ENCODE data around the gene SPOCD1. TPM values are rescaled to one million over a fixed set of nuclear protein-coding genes. Genes with fewer than 3 reads are reported as not detected.

The SPOCD1 gene
- 10 to 100 TPM in 1 of 3 donors, 1 to 10 TPM in 1, under 1 TPM in 1; 0.15 to 11.1 (median 1.1) TPM for total RNA-seq

- intact Hi-C loops (cut with DNase I; ENCODE audit: low total_unique reads): no loop called here
- H3K27me3 ChIP-seq: no peaks in the 10 kb centered on the region
- H3K4me1 ChIP-seq: no peaks in the 10 kb centered on the region
- DNase-seq (ENCODE audit: low spot score in 2 of 2): no peak
- TF ChIP-seq POLR2A (IDR thresholded peaks at IDR 0.05): no peak
- no peak for TF ChIP-seq POLR2AphosphoS5 (IDR thresholded peaks at IDR 0.05)
- TF ChIP-seq CTCF (IDR thresholded peaks at IDR 0.05): no peak
- H3K27ac ChIP-seq: peak within 1 kb of the TSS in 1 of 2 donors; percentile 55
- no peaks in the 10 kb centered on the region for H3K9me3 ChIP-seq
- H3K36me3 ChIP-seq: no peaks in the 10 kb centered on the region
- no peak within 1 kb of the TSS for H3K4me3 ChIP-seq
Measured at GRCh38 chr1:31815752-31816500, at the start of gene SPOCD1. SPOCD1 (minus strand) TSS chr1:31816022; CDS start chr1:31815333, 689 bp downstream.

GRCh38 chr1:31862071-31862470 is 46.2 kb upstream of the SPOCD1 start:
- TF ChIP-seq POLR2AphosphoS5 (IDR thresholded peaks at IDR 0.05) (no peak), CTCF (IDR thresholded peaks at IDR 0.05) (no peak)
- no peak for DNase-seq (ENCODE audit: low spot score in 2 of 2)
- Histone ChIP-seq H3K4me1 (no peaks in the 10 kb centered on the region), H3K27me3 (no peaks in the 10 kb centered on the region), H3K9me3 (no peaks in the 10 kb centered on the region), H3K36me3 (no peaks in the 10 kb centered on the region), H3K27ac (no peak overlapping the region), H3K4me3 (no peak overlapping the region)
- intact Hi-C loops (cut with DNase I; ENCODE audit: low total_unique reads): no loop called here

- intact Hi-C loops (cut with DNase I; ENCODE audit: low total_unique reads): no loop called here
- H3K27me3 ChIP-seq: no peaks in the 10 kb centered on the region
- DNase-seq (ENCODE audit: low spot score in 2 of 2): no peak
- no peak for TF ChIP-seq POLR2A (IDR thresholded peaks at IDR 0.05)
- H3K27ac ChIP-seq: no peak overlapping the region
- no peak overlapping the region for H3K4me3 ChIP-seq
- no peaks in the 10 kb centered on the region for H3K36me3 ChIP-seq
- H3K9me3 ChIP-seq: no peaks in the 10 kb centered on the region
- H3K4me1 ChIP-seq: no peaks in the 10 kb centered on the region
Measured at GRCh38 chr1:31861346-31861745, 45.5 kb upstream of the SPOCD1 start.

- intact Hi-C loops (cut with DNase I; ENCODE audit: low total_unique reads): no loop called here
- no peaks in the 10 kb centered on the region for H3K36me3 ChIP-seq
Measured at GRCh38 chr1:31860581-31860980, 44.8 kb upstream of the SPOCD1 start.

GRCh38 chr1:31859719-31860118 is 43.9 kb upstream of the SPOCD1 start:
- H3K27me3 ChIP-seq: no peaks in the 10 kb centered on the region
- no peak overlapping the region for H3K4me3 ChIP-seq
- H3K27ac ChIP-seq: no peak overlapping the region
- no peaks in the 10 kb centered on the region for H3K9me3 ChIP-seq
- DNase-seq (ENCODE audit: low spot score in 2 of 2): no peak
- no peak for TF ChIP-seq POLR2AphosphoS5 (IDR thresholded peaks at IDR 0.05)
- no peak for TF ChIP-seq POLR2A (IDR thresholded peaks at IDR 0.05)
- TF ChIP-seq CTCF (IDR thresholded peaks at IDR 0.05): no peak
- intact Hi-C loops (cut with DNase I; ENCODE audit: low total_unique reads): no loop called here
- no peaks in the 10 kb centered on the region for H3K36me3 ChIP-seq
- H3K4me1 ChIP-seq: no peaks in the 10 kb centered on the region

More at GRCh38 chr1:31860581-31860980, 44.8 kb upstream of the SPOCD1 start:
- Histone ChIP-seq H3K27me3 (no peaks in the 10 kb centered on the region), H3K4me1 (no peaks in the 10 kb centered on the region), H3K9me3 (no peaks in the 10 kb centered on the region), H3K27ac (no peak overlapping the region), H3K4me3 (no peak overlapping the region)
- DNase-seq (ENCODE audit: low spot score in 2 of 2): no peak
- TF ChIP-seq POLR2A (IDR thresholded peaks at IDR 0.05): no peak
- TF ChIP-seq CTCF (IDR thresholded peaks at IDR 0.05): no peak
- TF ChIP-seq POLR2AphosphoS5 (IDR thresholded peaks at IDR 0.05): no peak
